Measurements from ENCODE around the gene RDH16.

DNA sequence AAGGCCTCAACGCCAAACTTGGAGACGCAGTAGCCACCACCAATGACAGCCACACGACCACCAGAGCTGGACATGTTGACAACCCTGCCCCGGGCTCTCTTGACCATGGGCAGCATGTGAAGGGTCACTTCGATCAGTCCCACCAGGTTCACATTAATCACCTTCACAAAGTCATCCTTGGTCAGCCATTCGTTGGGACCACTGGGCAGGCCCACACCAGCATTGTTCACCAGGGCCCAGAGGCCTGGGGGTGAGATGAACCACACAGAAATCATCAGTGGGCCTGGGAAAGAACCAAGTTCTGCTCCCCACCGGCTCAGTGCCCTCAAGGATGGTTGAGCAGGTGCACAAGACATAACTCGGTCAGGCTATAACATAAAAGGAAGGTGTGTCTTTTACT is 27.2 kb downstream of the RDH16 start:
- TF ChIP-seq POLR2A (IDR thresholded peaks at IDR 0.05) = no peak
- TF ChIP-seq, protein P1, sequence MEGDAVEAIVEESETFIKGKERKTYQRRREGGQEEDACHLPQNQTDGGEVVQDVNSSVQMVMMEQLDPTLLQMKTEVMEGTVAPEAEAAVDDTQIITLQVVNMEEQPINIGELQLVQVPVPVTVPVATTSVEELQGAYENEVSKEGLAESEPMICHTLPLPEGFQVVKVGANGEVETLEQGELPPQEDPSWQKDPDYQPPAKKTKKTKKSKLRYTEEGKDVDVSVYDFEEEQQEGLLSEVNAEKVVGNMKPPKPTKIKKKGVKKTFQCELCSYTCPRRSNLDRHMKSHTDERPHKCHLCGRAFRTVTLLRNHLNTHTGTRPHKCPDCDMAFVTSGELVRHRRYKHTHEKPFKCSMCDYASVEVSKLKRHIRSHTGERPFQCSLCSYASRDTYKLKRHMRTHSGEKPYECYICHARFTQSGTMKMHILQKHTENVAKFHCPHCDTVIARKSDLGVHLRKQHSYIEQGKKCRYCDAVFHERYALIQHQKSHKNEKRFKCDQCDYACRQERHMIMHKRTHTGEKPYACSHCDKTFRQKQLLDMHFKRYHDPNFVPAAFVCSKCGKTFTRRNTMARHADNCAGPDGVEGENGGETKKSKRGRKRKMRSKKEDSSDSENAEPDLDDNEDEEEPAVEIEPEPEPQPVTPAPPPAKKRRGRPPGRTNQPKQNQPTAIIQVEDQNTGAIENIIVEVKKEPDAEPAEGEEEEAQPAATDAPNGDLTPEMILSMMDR (IDR thresholded peaks at IDR 0.05) = no peak
